Measurements from ENCODE around the gene CADM1.

The CADM1 gene

GRCh38 chr11:115133475-115134209 is 370.6 kb downstream of the CADM1 start:
- DNase-seq: no peak

GRCh38 chr11:115132436-115133228 is 371.6 kb downstream of the CADM1 start:
- DNase-seq: no peak

- no peak for DNase-seq
These were observed 374.5 kb downstream of the CADM1 start for GRCh38 chr11:115129473-115130289.

GRCh38 chr11:115128226-115128625 is 376.0 kb downstream of the CADM1 start:
- no peak for DNase-seq

- DNase-seq: no peak
These were observed 376.4 kb downstream of the CADM1 start for GRCh38 chr11:115127790-115128189.

GRCh38 chr11:115126515-115127208 is 377.6 kb downstream of the CADM1 start:
- DNase-seq: no peak

GRCh38 chr11:115126092-115126491 is 378.1 kb downstream of the CADM1 start:
- no peak for DNase-seq

- no peak for DNase-seq
These were observed 379.4 kb downstream of the CADM1 start for GRCh38 chr11:115124786-115125185.

GRCh38 chr11:115123641-115124040 is 380.6 kb downstream of the CADM1 start:
- no peak for DNase-seq

- DNase-seq: no peak
These were observed 381.9 kb downstream of the CADM1 start for GRCh38 chr11:115122274-115122673.
